Measurements from ENCODE around the gene SKOR1.

Gene SKOR1

DNA sequence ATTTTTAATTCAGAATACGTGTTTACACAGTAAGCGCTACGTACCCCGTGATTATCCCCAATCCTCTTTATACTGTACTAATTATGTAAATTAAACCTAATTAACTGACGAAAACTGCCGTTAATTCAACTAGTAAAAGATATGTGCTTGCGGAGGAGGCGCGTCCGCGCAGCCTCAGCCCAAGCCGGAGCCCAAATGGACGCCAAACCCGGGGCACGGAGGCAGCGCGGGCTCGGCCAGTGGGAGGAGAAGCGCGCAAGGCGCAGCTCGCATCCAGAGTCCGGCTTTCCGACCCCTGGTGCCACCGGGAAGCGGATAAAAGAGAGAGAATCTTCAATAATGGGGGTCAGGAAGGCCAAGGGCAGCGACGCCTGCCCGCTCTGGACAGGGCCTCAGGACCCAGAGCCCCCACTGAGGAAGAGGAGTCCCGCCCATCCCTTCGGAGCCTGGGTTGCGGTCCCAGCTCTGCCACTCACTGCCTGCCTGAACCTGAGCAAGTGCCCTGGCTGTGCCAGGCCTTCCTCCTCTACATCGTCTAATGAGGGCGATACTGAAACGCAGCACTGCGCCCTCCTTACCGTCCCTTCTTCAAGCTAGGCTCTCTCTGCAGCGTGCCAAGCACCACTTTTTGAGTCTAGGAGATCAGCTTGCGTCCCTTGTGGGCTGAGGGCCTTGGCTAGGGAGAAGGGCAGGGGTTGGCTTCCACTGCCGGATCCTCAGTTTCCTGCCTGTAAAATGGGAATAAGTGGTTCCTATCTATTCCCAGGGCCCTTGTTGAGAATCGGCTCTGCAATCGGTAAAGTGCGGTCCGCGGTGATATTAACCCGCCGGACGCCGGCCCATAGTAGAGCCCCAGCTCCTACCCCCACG is 5.0 kb upstream of the SKOR1 start:
- no peak for DNase-seq (ENCODE audit: low spot score)

DNA sequence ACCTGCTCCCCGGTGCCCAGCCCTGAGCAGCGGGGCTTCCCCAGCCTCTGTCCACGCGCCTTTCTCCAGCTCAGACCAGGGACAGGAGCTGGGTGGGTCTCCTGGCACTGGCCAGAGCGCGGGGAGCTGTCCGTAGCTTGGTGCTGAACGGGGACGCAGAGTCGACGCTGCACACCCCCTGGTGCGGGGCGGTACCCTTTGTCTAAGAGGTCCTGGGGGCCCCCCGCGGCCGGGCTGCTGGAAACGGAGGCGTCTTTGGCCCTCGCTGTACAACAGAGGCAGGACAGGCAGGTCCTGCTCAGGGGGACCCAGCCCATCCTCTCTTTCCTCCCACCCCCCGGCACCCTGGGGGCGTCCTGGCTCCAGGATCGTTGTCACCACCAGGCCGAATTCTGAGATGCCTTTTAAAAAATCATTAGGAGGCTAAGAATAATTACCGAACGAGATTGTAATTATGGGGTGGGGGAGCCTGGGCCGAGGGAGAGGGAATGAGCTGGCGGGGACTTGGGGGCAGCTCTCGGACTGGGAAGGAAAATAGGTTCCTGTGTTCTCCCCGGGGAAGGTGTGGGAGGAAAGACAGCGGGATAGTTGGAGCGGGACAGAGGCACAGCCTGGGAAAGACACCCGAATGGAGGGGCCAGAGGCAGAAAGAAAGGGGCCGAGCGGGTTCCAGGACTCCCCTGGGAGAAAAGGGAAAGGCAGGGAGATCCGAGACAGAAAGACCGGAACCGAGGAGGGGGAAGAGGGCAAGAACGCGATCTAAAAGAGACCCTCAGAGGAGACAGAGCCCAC is 4.1 kb upstream of the SKOR1 start:
- no peak for DNase-seq (ENCODE audit: low spot score)

DNA sequence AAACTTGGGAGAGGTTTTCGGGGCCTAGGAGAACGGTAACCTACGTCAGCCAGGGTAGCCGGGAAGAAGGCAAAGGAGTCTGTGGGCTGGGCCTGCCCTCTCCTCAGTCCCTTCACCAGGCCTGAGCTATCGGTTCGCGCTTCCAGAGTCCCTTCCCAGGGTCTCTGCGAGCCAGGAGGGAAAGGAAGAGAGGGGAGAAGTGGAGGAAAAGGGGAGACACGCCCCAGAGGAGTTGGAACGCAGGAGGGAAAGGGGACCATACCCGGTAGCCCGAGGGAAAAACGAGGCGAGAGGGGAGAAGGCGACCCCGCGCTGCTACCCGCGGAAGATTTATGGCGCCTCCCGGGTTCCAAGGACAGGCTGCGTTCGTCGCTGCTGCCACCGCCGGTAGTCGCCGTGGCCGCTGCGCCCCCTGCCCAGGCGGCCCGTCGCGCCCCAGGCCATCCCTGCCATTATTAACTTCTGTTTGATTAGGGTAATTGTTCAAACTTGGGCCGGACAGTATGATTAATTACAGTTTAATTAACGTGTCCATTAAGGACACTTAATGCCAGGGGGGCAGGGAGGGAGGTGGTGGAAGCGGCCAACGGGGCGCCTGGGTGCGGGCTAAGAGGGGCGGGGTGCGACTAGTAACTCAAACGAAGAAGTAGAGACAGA is 3.4 kb upstream of the SKOR1 start:
- no peak for DNase-seq (ENCODE audit: low spot score)

GRCh38 chr15:67822537-67823313 is 2.6 kb upstream of the SKOR1 start:
- no peak for DNase-seq (ENCODE audit: low spot score)

GRCh38 chr15:67823314-67824196 is 1.8 kb upstream of the SKOR1 start:
- no peak for DNase-seq (ENCODE audit: low spot score)

DNA sequence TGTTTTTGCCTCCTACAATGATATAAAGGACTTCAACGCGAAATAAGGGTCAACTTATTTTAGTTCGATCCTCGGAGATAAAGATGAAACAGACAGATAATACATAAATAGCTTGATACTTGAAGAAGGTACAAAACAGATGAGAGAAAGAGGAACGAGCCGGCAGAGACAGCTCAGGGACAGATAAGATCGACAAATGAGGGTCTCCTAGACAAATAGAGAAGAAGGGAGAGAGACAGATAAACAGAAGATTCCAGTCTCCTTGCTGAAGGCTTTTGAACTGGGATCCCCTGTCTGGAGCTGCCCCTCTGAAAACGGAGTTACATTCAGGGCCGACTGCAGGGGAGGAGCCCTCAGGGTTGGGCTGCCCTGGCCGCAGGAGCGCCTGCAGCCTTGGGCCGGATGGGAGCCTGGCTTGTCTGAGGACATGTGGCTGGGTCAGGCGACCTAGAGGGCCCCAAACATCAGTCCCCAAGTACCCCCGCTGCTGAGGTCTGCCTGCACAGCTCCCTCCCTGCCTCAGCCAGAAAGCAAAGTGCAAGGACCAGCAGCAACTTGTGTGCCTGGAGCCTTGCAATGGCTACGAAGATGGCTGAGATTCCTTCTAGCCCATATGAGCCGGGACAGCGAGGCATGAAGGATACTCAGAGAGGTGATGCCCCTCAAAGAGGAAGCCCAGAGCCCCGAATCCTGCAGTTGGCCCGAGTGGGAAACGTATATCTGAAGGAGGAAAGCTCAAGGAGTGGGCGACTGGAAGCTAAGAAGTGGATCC is 926 bp upstream of the SKOR1 start:
- DNase-seq (ENCODE audit: low spot score) = no peak

- no peak for DNase-seq (ENCODE audit: low spot score)
Measured at GRCh38 chr15:67825881-67826716, 790 bp downstream of the SKOR1 start.

GRCh38 chr15:67826717-67827561 is 1.6 kb downstream of the SKOR1 start:
- no peak for DNase-seq (ENCODE audit: low spot score)

DNA sequence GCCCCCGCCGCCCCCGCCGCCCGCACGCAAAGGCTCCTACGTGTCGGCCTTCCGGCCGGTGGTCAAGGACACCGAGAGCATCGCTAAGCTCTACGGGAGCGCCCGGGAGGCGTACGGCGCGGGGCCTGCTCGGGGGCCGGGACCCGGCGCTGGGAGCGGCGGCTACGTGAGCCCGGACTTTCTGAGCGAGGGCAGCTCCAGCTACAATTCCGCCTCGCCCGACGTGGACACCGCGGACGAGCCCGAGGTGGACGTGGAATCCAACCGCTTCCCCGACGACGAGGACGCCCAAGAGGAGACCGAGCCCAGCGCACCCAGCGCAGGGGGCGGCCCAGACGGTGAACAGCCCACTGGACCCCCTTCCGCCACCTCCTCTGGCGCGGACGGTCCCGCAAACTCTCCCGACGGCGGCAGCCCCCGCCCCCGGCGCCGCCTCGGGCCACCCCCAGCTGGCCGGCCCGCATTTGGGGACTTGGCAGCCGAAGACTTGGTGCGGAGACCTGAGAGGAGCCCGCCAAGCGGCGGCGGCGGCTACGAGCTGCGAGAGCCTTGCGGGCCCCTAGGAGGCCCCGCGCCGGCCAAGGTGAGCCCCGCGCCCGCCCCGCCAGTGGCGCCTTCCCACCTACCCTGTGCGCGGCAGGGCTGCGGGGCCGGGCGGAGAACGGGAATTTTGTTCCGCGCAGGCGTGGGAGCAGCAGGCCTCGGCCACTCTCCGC is 2.4 kb downstream of the SKOR1 start:
- DNase-seq (ENCODE audit: low spot score) = no peak

GRCh38 chr15:67828278-67828968 is 3.1 kb downstream of the SKOR1 start:
- no peak for DNase-seq (ENCODE audit: low spot score)

- DNase-seq (ENCODE audit: low spot score) = no peak
Measured at GRCh38 chr15:67828969-67829646, 3.8 kb downstream of the SKOR1 start.

- no peak for DNase-seq (ENCODE audit: low spot score)
Measured at GRCh38 chr15:67829647-67830504, 4.6 kb downstream of the SKOR1 start.

- no peak for DNase-seq (ENCODE audit: low spot score)
Measured at GRCh38 chr15:67831363-67831762, 6.1 kb downstream of the SKOR1 start.

DNA sequence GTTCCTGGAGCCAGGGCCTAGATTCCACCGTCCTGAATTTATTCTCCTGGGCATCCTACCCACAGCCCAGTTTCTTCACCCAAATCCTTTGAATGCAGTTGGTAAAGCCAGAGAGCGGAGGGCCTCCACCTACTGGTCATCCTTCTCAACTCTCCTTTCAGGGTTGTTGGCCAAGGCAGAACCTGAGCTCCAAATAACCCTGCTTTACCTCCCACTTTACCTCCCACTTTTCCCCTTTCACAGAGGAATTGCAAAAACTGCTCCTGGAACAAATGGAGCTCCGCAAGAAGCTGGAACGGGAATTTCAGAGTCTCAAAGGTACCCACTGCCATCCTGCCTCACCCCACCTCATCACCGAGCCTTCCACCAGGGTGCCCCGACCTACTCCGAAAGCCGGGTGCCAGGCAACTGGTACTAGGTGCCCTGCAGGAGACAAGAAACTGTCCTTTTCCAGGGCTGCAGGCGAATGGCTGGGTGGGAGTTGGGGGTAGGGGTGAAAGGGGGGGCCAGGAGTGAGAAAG is 6.8 kb downstream of the SKOR1 start:
- DNase-seq (ENCODE audit: low spot score) = no peak

All from CD4-positive, alpha-beta T cell treated with Interleukin-2 at 100 ng/mL for 4 hours (primary cell).